Measurements from ENCODE around the gene KANK3.
"Not testable (repeated sequence)": the region's sequence is repeated elsewhere in the genome, so short reads cannot be mapped to it uniquely, and the experiment has no call there.

Gene KANK3

DNA sequence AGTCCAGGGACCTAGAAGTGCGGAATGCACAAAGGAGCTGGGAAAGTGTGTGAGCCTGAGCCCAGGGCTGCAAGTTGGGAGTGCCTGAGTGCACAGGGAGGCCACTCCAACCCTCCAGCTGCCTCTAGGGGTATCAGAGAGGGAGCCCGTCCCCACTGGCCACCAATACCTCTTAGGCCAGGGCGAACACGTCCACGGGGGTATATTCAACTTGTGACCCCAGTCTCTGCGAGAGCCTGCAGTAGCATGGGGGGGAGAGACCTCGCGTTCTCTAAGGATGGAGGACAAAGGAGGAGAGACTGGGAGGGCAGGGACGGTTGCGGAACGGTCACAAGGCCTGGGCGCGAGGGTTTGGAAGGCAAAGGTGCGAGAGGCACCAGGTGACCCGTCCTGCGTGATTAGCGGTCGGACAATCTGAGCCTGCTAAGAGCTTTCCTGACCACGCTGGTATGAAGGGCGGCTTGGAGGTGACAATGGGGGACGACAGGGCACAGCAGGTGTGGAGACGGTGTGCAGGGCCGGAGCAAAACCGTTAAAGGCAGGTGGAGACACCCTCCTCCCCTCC lies 35.6 kb downstream of the KANK3 start:
- TF ChIP-seq POLR2A (IDR thresholded peaks at IDR 0.05; ENCODE audit: low read length) (no peak), GATA1 (IDR thresholded peaks at IDR 0.05; ENCODE audit: low read depth, low read length) (no peak)
- peak in 1 of 2 experiments; percentile 41 for DNase-seq

DNA sequence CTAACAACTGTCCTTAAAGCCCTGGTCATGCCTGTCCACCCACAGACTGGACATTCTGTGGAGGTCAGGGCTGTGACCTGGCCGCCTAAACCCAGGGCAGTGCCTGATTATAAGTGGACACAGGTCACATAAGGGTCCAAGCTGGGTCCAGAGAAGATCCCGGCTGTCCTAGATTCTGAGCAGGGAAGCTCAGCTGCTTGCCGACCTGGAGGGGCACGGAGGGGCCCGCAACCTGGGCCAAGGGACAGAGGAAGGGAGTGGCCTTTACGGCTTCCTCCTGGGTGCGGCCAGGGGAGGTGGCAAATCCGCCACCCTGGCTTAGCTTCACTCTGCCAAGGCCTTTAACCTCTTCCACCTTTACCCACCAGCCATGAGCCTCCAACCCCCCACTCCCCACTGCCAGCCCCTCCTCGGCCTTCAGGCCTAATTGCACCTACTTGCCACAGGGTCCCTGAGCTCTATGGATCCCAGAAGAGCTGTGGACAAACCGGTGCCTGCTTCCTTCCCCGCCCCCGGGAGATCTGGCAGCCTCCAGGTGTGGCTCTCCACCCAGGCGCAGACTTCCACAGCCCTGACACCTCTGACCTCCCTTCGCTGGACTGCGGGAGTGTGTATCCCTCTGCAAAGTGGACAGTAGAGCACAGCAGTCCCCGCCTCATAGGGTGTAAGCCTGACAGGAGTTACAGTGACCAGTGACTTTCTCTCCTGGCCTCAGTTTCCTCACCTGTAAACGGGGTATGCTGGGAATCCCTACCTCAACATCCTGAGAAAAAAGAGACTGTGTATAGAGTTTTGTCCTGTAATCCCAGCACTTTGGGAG lies 36.6 kb downstream of the KANK3 start:
- DNase-seq = no peak
- TF ChIP-seq POLR2A (IDR thresholded peaks at IDR 0.05; ENCODE audit: low read length) = no peak
- no peak for TF ChIP-seq GATA1 (IDR thresholded peaks at IDR 0.05; ENCODE audit: low read depth, low read length)

DNA sequence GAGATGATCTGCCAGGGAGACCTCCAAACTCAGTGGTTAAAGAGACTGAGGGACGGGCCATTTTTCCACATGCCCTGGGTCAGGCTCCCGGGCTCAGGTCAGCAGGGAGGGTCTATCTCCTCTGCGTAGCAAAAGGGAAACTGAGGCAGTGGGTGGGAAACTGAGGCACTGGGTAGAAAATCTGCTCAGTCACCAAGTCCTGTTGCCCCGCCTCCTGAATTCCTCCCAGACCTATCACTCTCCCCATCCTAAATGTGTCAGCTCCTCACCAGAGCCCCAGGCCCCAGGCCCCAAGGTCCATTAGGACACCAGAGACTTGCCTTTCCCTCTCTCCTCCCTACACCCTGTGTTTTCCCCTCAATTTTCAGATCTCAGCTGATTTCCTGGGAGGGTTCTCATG lies 37.3 kb downstream of the KANK3 start:
- TF ChIP-seq POLR2A (IDR thresholded peaks at IDR 0.05; ENCODE audit: low read length) = no peak
- no peak for TF ChIP-seq GATA1 (IDR thresholded peaks at IDR 0.05; ENCODE audit: low read depth, low read length)
- DNase-seq = no peak

DNA sequence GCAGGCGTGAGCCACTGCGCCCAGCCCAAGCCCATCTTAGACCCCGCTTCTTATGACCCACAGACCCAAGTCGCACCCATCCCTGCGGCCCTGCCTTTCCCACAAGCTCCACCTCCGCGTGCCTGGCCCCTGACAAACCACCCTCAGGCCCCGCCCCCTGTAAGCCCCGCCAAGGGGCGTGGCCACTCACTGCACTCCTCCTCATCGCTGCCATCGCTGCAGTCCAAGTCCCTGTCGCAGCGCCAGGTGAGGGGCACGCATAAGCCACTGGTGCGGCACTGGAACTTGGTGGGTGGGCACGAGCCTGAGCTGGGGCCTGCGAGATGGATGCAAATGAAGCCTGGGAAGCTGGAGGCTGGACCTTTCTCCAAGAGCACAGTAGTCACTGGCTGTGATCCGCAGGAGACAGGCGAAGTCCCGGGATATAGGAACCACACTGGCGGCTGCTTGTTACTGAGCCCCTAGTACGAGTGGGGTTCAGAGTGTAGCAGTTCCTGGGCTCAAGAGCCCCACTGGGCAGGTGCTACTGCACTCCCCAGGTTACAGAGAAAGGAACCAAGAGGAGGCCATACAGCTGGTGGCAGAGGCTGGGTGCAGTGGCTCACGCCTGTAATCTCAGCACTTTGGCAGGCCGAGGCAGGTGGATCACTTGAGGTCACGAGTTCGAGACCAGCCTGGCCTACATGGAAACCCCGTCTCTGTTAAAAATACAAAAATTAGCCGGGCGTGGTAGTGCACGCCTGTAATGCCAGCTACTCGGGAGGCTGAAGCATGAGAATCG lies 38.0 kb downstream of the KANK3 start:
- peak; percentile 46 to 48 for DNase-seq
- no peak for TF ChIP-seq POLR2A (IDR thresholded peaks at IDR 0.05; ENCODE audit: low read length)
- TF ChIP-seq GATA1 (IDR thresholded peaks at IDR 0.05; ENCODE audit: low read depth, low read length) = no peak

DNA sequence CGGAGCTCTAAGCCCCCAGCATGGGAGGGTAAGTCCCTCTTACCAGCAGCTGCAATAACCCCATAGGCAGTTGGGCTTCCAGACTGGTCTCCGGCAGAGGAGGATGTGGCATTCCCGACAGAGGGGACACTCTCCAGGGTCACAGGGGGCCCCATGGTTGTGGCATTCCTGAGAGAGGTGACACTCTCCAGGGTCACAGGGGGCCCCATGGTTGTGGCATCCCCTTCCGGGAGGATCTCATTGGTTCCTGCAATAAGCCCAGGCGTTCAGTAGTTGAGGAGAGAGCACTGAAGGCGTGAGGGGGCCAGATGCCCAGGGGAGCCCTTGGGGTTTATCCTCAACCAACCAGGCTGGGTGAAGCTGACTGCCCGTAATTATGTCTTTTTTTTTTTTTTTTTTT lies 40.3 kb downstream of the KANK3 start:
- DNase-seq = no peak

DNA sequence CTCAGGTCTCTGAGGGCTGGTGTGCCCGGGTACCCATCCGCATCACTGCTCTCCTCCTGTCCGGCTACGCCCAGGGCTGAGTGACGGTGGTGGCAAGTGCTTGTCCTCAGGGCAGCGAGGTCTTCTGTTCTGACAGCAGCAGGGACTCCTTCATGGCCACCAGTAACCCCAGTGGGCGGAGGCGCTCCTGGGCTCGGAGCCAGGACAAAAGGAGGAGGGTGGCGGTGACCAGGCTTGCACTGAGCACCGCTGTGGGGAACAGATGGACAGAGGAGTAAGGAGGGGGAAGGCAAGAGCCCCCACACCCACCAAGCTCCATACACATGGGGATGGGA lies 40.7 kb downstream of the KANK3 start:
- DNase-seq = peak; percentile 80 to 83
- no peak for TF ChIP-seq GATA1 (IDR thresholded peaks at IDR 0.05; ENCODE audit: low read depth, low read length)
- no peak for TF ChIP-seq POLR2A (IDR thresholded peaks at IDR 0.05; ENCODE audit: low read length)

More for the DNA sequence above, 40.3 kb downstream of the KANK3 start:
- TF ChIP-seq GATA1 (IDR thresholded peaks at IDR 0.05; ENCODE audit: low read depth, low read length) (no peak), POLR2A (IDR thresholded peaks at IDR 0.05; ENCODE audit: low read length) (no peak)

DNA sequence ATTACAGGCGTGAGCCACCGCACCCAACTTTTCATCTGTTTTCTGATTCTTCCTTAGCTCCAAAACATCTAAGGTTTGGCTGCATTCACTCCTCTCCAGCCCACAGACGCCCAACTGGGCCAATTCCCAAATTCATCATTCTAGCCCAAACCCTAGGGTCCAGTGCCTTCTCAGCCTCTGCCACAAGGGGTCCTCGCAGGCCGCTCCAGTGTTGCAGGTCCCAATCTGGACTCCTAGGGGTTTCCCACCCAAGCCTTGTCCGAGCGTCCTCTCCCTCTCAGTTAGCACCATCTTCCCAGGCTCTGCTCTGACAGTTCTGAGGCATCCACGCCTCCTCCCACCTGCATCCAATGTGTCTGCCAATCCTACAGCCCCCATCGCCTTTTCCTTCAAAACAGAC lies 51.7 kb downstream of the KANK3 start:
- DNase-seq = not testable (repeated sequence)

DNA sequence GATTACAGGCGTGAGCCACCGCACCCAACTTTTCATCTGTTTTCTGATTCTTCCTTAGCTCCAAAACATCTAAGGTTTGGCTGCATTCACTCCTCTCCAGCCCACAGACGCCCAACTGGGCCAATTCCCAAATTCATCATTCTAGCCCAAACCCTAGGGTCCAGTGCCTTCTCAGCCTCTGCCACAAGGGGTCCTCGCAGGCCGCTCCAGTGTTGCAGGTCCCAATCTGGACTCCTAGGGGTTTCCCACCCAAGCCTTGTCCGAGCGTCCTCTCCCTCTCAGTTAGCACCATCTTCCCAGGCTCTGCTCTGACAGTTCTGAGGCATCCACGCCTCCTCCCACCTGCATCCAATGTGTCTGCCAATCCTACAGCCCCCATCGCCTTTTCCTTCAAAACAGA lies 66.6 kb downstream of the KANK3 start:
- not testable (repeated sequence) for DNase-seq

Measured in erythroblast (primary cell).